ENCODE measurements around the gene FUT2. TPM values are rescaled to one million over a fixed set of nuclear protein-coding genes. Genes with fewer than 3 reads are reported as not detected.

The FUT2 gene
- polyA plus RNA-seq, 4 donors: 64.8 to 201 (median 117) TPM

DNA sequence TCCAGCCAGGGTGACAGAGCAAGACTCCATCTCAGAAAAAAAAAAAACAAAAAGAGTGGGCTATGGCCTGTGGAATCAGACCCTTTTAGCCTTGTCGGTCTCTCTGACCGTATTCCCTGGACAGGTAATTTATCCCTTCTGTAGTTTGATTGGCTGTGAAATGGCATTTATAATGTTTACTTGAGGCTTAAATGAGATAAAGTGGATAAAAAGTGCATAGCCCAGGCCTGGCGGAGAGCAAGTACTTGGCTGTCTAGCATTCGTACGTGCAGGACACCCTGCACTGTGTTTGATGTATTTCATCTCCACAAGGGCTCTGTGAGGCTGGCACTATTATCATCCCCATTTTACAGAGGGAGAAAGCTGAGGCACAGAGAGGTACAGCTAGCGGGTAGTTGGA, 30.0 kb upstream of the FUT2 start:
- no peak overlapping the region for H3K4me3 ChIP-seq (ENCODE audit: low read depth in 1 of 3, low read length in 3 of 3)
- peak in 1 of 2 donors; percentile 46 for DNase-seq
- peaks cover 0 to 13% (median 0%) of the 10 kb centered on the region in 3 donors for H3K4me1 ChIP-seq (ENCODE audit: control insufficient read depth in 3 of 3, insufficient read depth in 2 of 3, low read depth in 1 of 3, low read length in 2 of 3)
- 30 to 75% (median 75%) methylated on average over 6 of the region's 6 CpGs for WGBS, 3 donors
- FAIRE-seq: no peak
- H3K9me3 ChIP-seq (ENCODE audit: control insufficient read depth in 2 of 2, insufficient read depth in 1 of 2, low read depth in 1 of 2, low read length in 1 of 2): peaks cover 0 to 6% of the 10 kb centered on the region in 2 donors
- no peaks in the 10 kb centered on the region for H3K27me3 ChIP-seq (ENCODE audit: control insufficient read depth in 3 of 3, insufficient read depth in 3 of 3, low read length in 3 of 3)
- H3K36me3 ChIP-seq (ENCODE audit: control insufficient read depth in 3 of 3, insufficient read depth in 2 of 3, low read depth in 1 of 3, low read length in 3 of 3): no peaks in the 10 kb centered on the region
- H3K27ac ChIP-seq (ENCODE audit: low read depth in 1 of 3, low read length in 2 of 3): no peak overlapping the region

DNA sequence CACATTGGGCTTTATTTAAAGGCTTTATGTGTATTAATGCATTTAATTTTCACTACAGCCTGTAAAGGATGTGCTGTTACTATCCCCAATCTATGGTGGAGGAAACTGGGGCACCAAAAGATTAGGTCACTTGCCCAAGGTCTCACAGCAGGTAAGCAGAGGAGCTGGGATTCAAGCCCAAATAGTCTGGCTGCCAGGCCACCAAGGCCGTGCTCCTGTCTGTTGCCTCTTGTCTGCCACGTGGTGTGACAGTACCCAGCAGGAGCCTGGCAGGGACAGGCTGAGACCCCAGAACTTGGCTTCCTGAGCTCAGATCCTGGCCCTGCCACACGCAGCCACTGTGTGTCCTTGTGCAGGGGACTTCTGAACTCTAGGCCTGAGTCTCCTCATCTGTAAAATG, 27.4 kb upstream of the FUT2 start:
- FAIRE-seq: no peak

GRCh38 chr19:48668761-48669160, 27.0 kb upstream of the FUT2 start:
- 91 to 100% (median 92%) methylated on average over 2 of the region's 2 CpGs for WGBS, 3 donors
- Histone ChIP-seq H3K27me3 (ENCODE audit: control insufficient read depth in 3 of 3, insufficient read depth in 3 of 3, low read length in 3 of 3) (no peaks in the 10 kb centered on the region), H3K9me3 (ENCODE audit: control insufficient read depth in 2 of 2, insufficient read depth in 1 of 2, low read depth in 1 of 2, low read length in 1 of 2) (no peaks in the 10 kb centered on the region), H3K4me1 (ENCODE audit: control insufficient read depth in 3 of 3, insufficient read depth in 2 of 3, low read depth in 1 of 3, low read length in 2 of 3) (peaks cover 0 to 21% (median 0%) of the 10 kb centered on the region in 3 donors), H3K27ac (ENCODE audit: low read depth in 1 of 3, low read length in 2 of 3) (no peak overlapping the region), H3K36me3 (ENCODE audit: control insufficient read depth in 3 of 3, insufficient read depth in 2 of 3, low read depth in 1 of 3, low read length in 3 of 3) (no peaks in the 10 kb centered on the region), H3K4me3 (ENCODE audit: low read depth in 1 of 3, low read length in 3 of 3) (no peak overlapping the region)
- FAIRE-seq: no peak
- no peak for DNase-seq

More for the DNA sequence above, 27.4 kb upstream of the FUT2 start:
- H3K27ac ChIP-seq (ENCODE audit: low read depth in 1 of 3, low read length in 2 of 3): no peak overlapping the region
- H3K4me3 ChIP-seq (ENCODE audit: low read depth in 1 of 3, low read length in 3 of 3): no peak overlapping the region
- no peaks in the 10 kb centered on the region for H3K36me3 ChIP-seq (ENCODE audit: control insufficient read depth in 3 of 3, insufficient read depth in 2 of 3, low read depth in 1 of 3, low read length in 3 of 3)
- H3K27me3 ChIP-seq (ENCODE audit: control insufficient read depth in 3 of 3, insufficient read depth in 3 of 3, low read length in 3 of 3): no peaks in the 10 kb centered on the region
- DNase-seq: no peak
- no peaks in the 10 kb centered on the region for H3K9me3 ChIP-seq (ENCODE audit: control insufficient read depth in 2 of 2, insufficient read depth in 1 of 2, low read depth in 1 of 2, low read length in 1 of 2)
- 52 to 82% (median 66%) methylated on average over 3 of the region's 3 CpGs for WGBS, 3 donors
- peaks cover 0 to 17% (median 0%) of the 10 kb centered on the region in 3 donors for H3K4me1 ChIP-seq (ENCODE audit: control insufficient read depth in 3 of 3, insufficient read depth in 2 of 3, low read depth in 1 of 3, low read length in 2 of 3)

GRCh38 chr19:48669903-48670668, 25.7 kb upstream of the FUT2 start:
- Histone ChIP-seq H3K4me3 (ENCODE audit: low read depth in 1 of 3, low read length in 3 of 3) (no peak overlapping the region), H3K27ac (ENCODE audit: low read depth in 1 of 3, low read length in 2 of 3) (no peak overlapping the region), H3K27me3 (ENCODE audit: control insufficient read depth in 3 of 3, insufficient read depth in 3 of 3, low read length in 3 of 3) (no peaks in the 10 kb centered on the region), H3K9me3 (ENCODE audit: control insufficient read depth in 2 of 2, insufficient read depth in 1 of 2, low read depth in 1 of 2, low read length in 1 of 2) (no peaks in the 10 kb centered on the region), H3K36me3 (ENCODE audit: control insufficient read depth in 3 of 3, insufficient read depth in 2 of 3, low read depth in 1 of 3, low read length in 3 of 3) (peaks cover 0 to under 1% (median 0%) of the 10 kb centered on the region in 3 donors), H3K4me1 (ENCODE audit: control insufficient read depth in 3 of 3, insufficient read depth in 2 of 3, low read depth in 1 of 3, low read length in 2 of 3) (peaks cover 0 to 23% (median 0%) of the 10 kb centered on the region in 3 donors)
- DNase-seq (no peak), FAIRE-seq (no peak)
- 96 to 97% (median 97%) methylated on average over 18 to 26 of the region's 26 CpGs for WGBS, 3 donors

GRCh38 chr19:48670699-48671445, 24.9 kb upstream of the FUT2 start:
- DNase-seq (no peak), FAIRE-seq (no peak)
- Histone ChIP-seq H3K4me1 (ENCODE audit: control insufficient read depth in 3 of 3, insufficient read depth in 2 of 3, low read depth in 1 of 3, low read length in 2 of 3) (peaks cover 0 to 28% (median 0%) of the 10 kb centered on the region in 3 donors), H3K27me3 (ENCODE audit: control insufficient read depth in 3 of 3, insufficient read depth in 3 of 3, low read length in 3 of 3) (no peaks in the 10 kb centered on the region), H3K4me3 (ENCODE audit: low read depth in 1 of 3, low read length in 3 of 3) (no peak overlapping the region), H3K36me3 (ENCODE audit: control insufficient read depth in 3 of 3, insufficient read depth in 2 of 3, low read depth in 1 of 3, low read length in 3 of 3) (peaks cover 0 to 3% (median 0%) of the 10 kb centered on the region in 3 donors), H3K9me3 (ENCODE audit: control insufficient read depth in 2 of 2, insufficient read depth in 1 of 2, low read depth in 1 of 2, low read length in 1 of 2) (no peaks in the 10 kb centered on the region), H3K27ac (ENCODE audit: low read depth in 1 of 3, low read length in 2 of 3) (no peak overlapping the region)
- 67 to 78% (median 75%) methylated on average over 17 to 21 of the region's 21 CpGs for WGBS, 3 donors

DNA sequence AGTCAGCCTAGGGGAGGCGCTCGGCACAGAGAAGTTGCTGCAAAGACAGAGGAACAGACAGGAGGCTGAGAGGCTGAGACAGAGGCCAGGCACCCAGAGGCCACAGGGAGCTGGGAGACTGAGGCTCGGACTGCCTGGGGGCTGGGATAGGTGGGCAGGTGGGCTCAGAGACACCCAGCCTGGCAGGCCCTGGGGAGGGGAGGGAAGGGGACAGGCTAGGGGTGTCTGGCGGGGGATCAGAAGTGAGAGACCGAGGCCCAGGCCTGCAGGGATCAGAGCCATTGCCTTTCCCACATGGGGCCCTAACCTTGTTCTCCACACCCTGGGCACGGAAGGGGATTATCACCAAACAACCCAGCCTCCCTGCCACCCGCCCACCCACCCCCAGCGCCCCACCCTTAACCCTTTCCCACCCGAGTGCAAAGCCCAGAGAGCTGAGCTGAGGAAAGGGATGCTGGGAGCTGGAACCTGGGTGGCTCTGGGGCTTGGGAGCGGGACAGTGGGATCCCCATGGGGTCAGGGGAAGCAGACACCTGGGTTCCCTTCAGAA, 24.2 kb upstream of the FUT2 start:
- FAIRE-seq: no peak

DNA sequence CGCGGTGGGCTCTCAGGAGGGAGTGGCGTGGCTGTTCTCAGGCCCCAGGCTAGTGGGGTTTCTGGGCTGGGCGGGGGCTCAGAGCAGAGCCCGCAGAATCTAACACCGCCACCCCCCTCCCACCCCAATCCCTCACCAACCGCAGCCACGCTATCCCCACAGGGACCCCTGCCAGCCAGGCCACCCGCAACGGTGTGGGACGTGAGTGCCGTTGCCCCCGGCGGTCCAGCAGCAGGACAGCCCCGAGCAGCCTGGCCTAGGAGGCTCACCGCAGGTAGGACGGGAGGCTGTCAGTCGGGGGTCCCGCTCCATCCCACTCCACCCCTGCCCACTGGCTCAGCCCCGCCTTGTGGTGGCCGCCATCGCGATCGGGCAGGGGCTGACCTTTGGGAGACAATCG, 22.8 kb upstream of the FUT2 start, which contains the start of gene NTN5:
TSS of gene NTN5 (minus strand) at position 24 of the 400 bp plus-strand sequence. CDS start 2,031 bp downstream, outside the sequence.
- H3K9me3 ChIP-seq (ENCODE audit: control insufficient read depth in 2 of 2, insufficient read depth in 1 of 2, low read depth in 1 of 2, low read length in 1 of 2): no peaks in the 10 kb centered on the region
- peaks cover 0 to 3% (median 0%) of the 10 kb centered on the region in 3 donors for H3K36me3 ChIP-seq (ENCODE audit: control insufficient read depth in 3 of 3, insufficient read depth in 2 of 3, low read depth in 1 of 3, low read length in 3 of 3)
- DNase-seq: no peak
- FAIRE-seq: no peak
- no peak within 1 kb of the TSS for H3K4me3 ChIP-seq (ENCODE audit: low read depth in 1 of 3, low read length in 3 of 3)
- H3K4me1 ChIP-seq (ENCODE audit: control insufficient read depth in 3 of 3, insufficient read depth in 2 of 3, low read depth in 1 of 3, low read length in 2 of 3): peaks cover 0 to 44% (median 2%) of the 10 kb centered on the region in 3 donors
- 88 to 94% (median 89%) methylated on average over 16 to 25 of the region's 25 CpGs for WGBS, 3 donors
- no peaks in the 10 kb centered on the region for H3K27me3 ChIP-seq (ENCODE audit: control insufficient read depth in 3 of 3, insufficient read depth in 3 of 3, low read length in 3 of 3)
- H3K27ac ChIP-seq (ENCODE audit: low read depth in 1 of 3, low read length in 2 of 3): no peak within 1 kb of the TSS

More for the DNA sequence above, 24.2 kb upstream of the FUT2 start:
- H3K27me3 ChIP-seq (ENCODE audit: control insufficient read depth in 3 of 3, insufficient read depth in 3 of 3, low read length in 3 of 3): no peaks in the 10 kb centered on the region
- H3K27ac ChIP-seq (ENCODE audit: low read depth in 1 of 3, low read length in 2 of 3): no peak overlapping the region
- H3K36me3 ChIP-seq (ENCODE audit: control insufficient read depth in 3 of 3, insufficient read depth in 2 of 3, low read depth in 1 of 3, low read length in 3 of 3): peaks cover 0 to 3% (median 0%) of the 10 kb centered on the region in 3 donors
- DNase-seq: no peak
- no peak overlapping the region for H3K4me3 ChIP-seq (ENCODE audit: low read depth in 1 of 3, low read length in 3 of 3)
- 56 to 77% (median 75%) methylated on average over 8 to 10 of the region's 10 CpGs for WGBS, 3 donors
- peaks cover 0 to 31% (median under 1%) of the 10 kb centered on the region in 3 donors for H3K4me1 ChIP-seq (ENCODE audit: control insufficient read depth in 3 of 3, insufficient read depth in 2 of 3, low read depth in 1 of 3, low read length in 2 of 3)
- H3K9me3 ChIP-seq (ENCODE audit: control insufficient read depth in 2 of 2, insufficient read depth in 1 of 2, low read depth in 1 of 2, low read length in 1 of 2): no peaks in the 10 kb centered on the region

GRCh38 chr19:48673436-48674100, 22.2 kb upstream of the FUT2 start:
- no peak for FAIRE-seq
- H3K9me3 ChIP-seq (ENCODE audit: control insufficient read depth in 2 of 2, insufficient read depth in 1 of 2, low read depth in 1 of 2, low read length in 1 of 2): no peaks in the 10 kb centered on the region
- H3K4me1 ChIP-seq (ENCODE audit: control insufficient read depth in 3 of 3, insufficient read depth in 2 of 3, low read depth in 1 of 3, low read length in 2 of 3): peaks cover 0 to 50% (median 2%) of the 10 kb centered on the region in 3 donors
- no peaks in the 10 kb centered on the region for H3K27me3 ChIP-seq (ENCODE audit: control insufficient read depth in 3 of 3, insufficient read depth in 3 of 3, low read length in 3 of 3)
- H3K36me3 ChIP-seq (ENCODE audit: control insufficient read depth in 3 of 3, insufficient read depth in 2 of 3, low read depth in 1 of 3, low read length in 3 of 3): peaks cover 0 to 3% (median 0%) of the 10 kb centered on the region in 3 donors
- H3K4me3 ChIP-seq (ENCODE audit: low read depth in 1 of 3, low read length in 3 of 3): no peak overlapping the region
- DNase-seq: no peak
- H3K27ac ChIP-seq (ENCODE audit: low read depth in 1 of 3, low read length in 2 of 3): no peak overlapping the region
- 79 to 85% (median 80%) methylated on average over 25 of the region's 25 CpGs for WGBS, 3 donors

Measured in small intestine (tissue), 7 donors.